ENCODE results near the gene CD36. TPM values are rescaled to one million over a fixed set of nuclear protein-coding genes. Genes with fewer than 3 reads are reported as not detected.

CD36 gene
- total RNA-seq, 1 donor from 2014 or later: 1.7 TPM

DNA sequence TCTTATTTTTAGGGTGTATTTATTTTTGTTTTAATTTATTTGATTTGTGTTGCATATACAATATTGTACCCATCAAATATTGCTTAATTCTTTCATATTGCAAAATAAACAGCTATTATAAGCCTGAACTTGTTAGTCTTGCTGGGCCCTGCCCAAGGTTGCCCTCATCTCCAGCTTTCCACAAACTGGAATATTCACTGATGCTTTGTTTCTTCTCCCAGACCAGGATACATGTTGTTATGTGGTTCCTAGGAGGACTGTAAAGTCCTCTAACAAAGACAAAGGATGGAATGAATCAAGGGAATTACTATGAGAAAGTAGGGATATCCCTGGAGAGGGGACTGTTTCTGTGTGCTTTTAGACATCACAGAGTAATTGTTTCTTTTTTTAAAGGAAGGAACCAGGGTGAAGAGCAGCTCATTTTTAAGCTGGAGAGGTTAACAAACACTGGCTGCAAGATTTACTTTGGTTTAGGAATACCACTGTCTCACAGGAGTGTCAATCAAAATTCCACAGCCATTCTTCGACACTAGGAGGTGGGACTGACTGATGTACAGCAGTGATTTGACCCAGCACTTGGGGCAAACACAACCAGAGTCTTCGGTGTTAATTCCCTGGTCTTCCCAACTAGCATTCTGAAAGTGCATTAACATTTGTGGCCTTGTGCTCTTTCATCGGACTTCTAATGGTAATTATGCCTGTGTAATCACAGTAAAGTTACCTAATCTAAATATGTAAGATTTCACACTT, 14.8 kb upstream of the CD36 start:
- H3K36me3 ChIP-seq (ENCODE audit: insufficient read depth, low read length): no peaks in the 10 kb centered on the region
- Mint-ChIP-seq H3K27me3 (ENCODE audit: low read depth, unreplicated experiment) (no peaks in the 10 kb centered on the region), H3K9me3 (ENCODE audit: unreplicated experiment) (no peaks in the 10 kb centered on the region), H3K4me3 (ENCODE audit: unreplicated experiment) (no peak overlapping the region), H3K4me1 (ENCODE audit: low read depth, unreplicated experiment) (peaks cover 19% of the 10 kb centered on the region), H3K36me3 (ENCODE audit: low read depth, unreplicated experiment) (no peaks in the 10 kb centered on the region), H3K27ac (ENCODE audit: unreplicated experiment) (peak overlapping the region; percentile 12)
- no peak overlapping the region for H3K4me3 ChIP-seq (ENCODE audit: insufficient read depth, low read depth, low read length)
- no peaks in the 10 kb centered on the region for H3K27me3 ChIP-seq (ENCODE audit: insufficient read depth, low read length)
- FAIRE-seq: no peak
- H3K27ac ChIP-seq (ENCODE audit: low read depth, low read length): no peak overlapping the region
- H3K79me2 ChIP-seq (ENCODE audit: insufficient read depth, low read length): no peaks in the 10 kb centered on the region
- no peaks in the 10 kb centered on the region for H3K9me3 ChIP-seq (ENCODE audit: insufficient read depth, low read depth, low read length)
- no peak overlapping the region for H2AFZ ChIP-seq (ENCODE audit: low read depth, low read length)
- H3K4me2 ChIP-seq (ENCODE audit: low read length): no peak overlapping the region
- no peaks in the 10 kb centered on the region for H3K4me1 ChIP-seq (ENCODE audit: insufficient read depth, low read length)
- H3K9ac ChIP-seq (ENCODE audit: low read length): no peak overlapping the region
- TF ChIP-seq, protein P1, sequence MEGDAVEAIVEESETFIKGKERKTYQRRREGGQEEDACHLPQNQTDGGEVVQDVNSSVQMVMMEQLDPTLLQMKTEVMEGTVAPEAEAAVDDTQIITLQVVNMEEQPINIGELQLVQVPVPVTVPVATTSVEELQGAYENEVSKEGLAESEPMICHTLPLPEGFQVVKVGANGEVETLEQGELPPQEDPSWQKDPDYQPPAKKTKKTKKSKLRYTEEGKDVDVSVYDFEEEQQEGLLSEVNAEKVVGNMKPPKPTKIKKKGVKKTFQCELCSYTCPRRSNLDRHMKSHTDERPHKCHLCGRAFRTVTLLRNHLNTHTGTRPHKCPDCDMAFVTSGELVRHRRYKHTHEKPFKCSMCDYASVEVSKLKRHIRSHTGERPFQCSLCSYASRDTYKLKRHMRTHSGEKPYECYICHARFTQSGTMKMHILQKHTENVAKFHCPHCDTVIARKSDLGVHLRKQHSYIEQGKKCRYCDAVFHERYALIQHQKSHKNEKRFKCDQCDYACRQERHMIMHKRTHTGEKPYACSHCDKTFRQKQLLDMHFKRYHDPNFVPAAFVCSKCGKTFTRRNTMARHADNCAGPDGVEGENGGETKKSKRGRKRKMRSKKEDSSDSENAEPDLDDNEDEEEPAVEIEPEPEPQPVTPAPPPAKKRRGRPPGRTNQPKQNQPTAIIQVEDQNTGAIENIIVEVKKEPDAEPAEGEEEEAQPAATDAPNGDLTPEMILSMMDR (IDR thresholded peaks at IDR 0.05; ENCODE audit: insufficient read depth, low read depth, low read length): no peak
- TF ChIP-seq EZH2 (IDR thresholded peaks at IDR 0.05; ENCODE audit: insufficient read depth, low read length): no peak
- H4K20me1 ChIP-seq (ENCODE audit: insufficient read depth, low read length): no peaks in the 10 kb centered on the region
- no peak for DNase-seq (ENCODE audit: low read depth)

- Histone ChIP-seq H2AFZ (ENCODE audit: low read depth, low read length) (no peak overlapping the region), H3K79me2 (ENCODE audit: insufficient read depth, low read length) (no peaks in the 10 kb centered on the region), H3K4me2 (ENCODE audit: low read length) (no peak overlapping the region), H3K36me3 (ENCODE audit: insufficient read depth, low read length) (no peaks in the 10 kb centered on the region), H3K27me3 (ENCODE audit: insufficient read depth, low read length) (no peaks in the 10 kb centered on the region), H3K4me1 (ENCODE audit: insufficient read depth, low read length) (no peaks in the 10 kb centered on the region), H3K9ac (ENCODE audit: low read length) (no peak overlapping the region), H3K9me3 (ENCODE audit: insufficient read depth, low read depth, low read length) (no peaks in the 10 kb centered on the region), H3K27ac (ENCODE audit: low read depth, low read length) (no peak overlapping the region), H3K4me3 (ENCODE audit: insufficient read depth, low read depth, low read length) (no peak overlapping the region), H4K20me1 (ENCODE audit: insufficient read depth, low read length) (no peaks in the 10 kb centered on the region)
- H3K27ac Mint-ChIP-seq (ENCODE audit: unreplicated experiment): no peak overlapping the region
- H3K4me1 Mint-ChIP-seq (ENCODE audit: low read depth, unreplicated experiment): peaks cover 19% of the 10 kb centered on the region
- no peak for DNase-seq (ENCODE audit: low read depth)
- TF ChIP-seq, protein P1 (IDR thresholded peaks at IDR 0.05; ENCODE audit: insufficient read depth, low read depth, low read length): no peak
- TF ChIP-seq EZH2 (IDR thresholded peaks at IDR 0.05; ENCODE audit: insufficient read depth, low read length): no peak
- no peak overlapping the region for H3K4me3 Mint-ChIP-seq (ENCODE audit: unreplicated experiment)
- no peak for FAIRE-seq
- no peaks in the 10 kb centered on the region for H3K36me3 Mint-ChIP-seq (ENCODE audit: low read depth, unreplicated experiment)
- peaks cover 2% of the 10 kb centered on the region for H3K9me3 Mint-ChIP-seq (ENCODE audit: unreplicated experiment)
- H3K27me3 Mint-ChIP-seq (ENCODE audit: low read depth, unreplicated experiment): no peaks in the 10 kb centered on the region
These were observed 13.7 kb upstream of the CD36 start for GRCh38 chr7:80624763-80625162.

DNA sequence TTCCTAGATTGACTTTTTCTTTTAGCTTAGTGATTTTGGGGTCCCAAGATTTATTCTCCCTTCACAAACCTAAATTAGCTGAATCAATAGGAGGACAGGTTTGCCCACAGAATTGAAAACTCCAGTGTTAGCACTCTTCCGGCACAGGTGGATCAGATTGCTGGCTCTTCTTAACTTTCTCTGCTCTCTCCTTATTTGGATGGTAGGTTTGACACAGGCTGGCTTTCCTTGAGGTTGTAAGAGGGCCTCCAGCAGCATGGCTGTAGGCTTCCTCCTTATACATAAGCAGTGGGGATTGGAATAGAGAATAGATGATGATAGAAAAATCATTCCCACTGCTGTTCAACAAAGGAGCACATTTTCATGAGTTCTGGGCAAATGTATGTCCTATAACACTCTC, 9.4 kb upstream of the CD36 start:
- H3K36me3 Mint-ChIP-seq (ENCODE audit: low read depth, unreplicated experiment): no peaks in the 10 kb centered on the region

More for the DNA sequence above, 9.4 kb upstream of the CD36 start:
- Mint-ChIP-seq H3K4me1 (ENCODE audit: low read depth, unreplicated experiment) (peaks cover 3% of the 10 kb centered on the region), H3K27ac (ENCODE audit: unreplicated experiment) (no peak overlapping the region), H3K27me3 (ENCODE audit: low read depth, unreplicated experiment) (no peaks in the 10 kb centered on the region), H3K4me3 (ENCODE audit: unreplicated experiment) (no peak overlapping the region), H3K9me3 (ENCODE audit: unreplicated experiment) (peaks cover 2% of the 10 kb centered on the region)
- Histone ChIP-seq H3K79me2 (ENCODE audit: insufficient read depth, low read length) (no peaks in the 10 kb centered on the region), H4K20me1 (ENCODE audit: insufficient read depth, low read length) (no peaks in the 10 kb centered on the region), H3K36me3 (ENCODE audit: insufficient read depth, low read length) (no peaks in the 10 kb centered on the region), H3K4me3 (ENCODE audit: insufficient read depth, low read depth, low read length) (no peak overlapping the region), H2AFZ (ENCODE audit: low read depth, low read length) (no peak overlapping the region), H3K9ac (ENCODE audit: low read length) (no peak overlapping the region), H3K4me2 (ENCODE audit: low read length) (no peak overlapping the region), H3K27ac (ENCODE audit: low read depth, low read length) (no peak overlapping the region), H3K4me1 (ENCODE audit: insufficient read depth, low read length) (no peaks in the 10 kb centered on the region), H3K9me3 (ENCODE audit: insufficient read depth, low read depth, low read length) (no peaks in the 10 kb centered on the region), H3K27me3 (ENCODE audit: insufficient read depth, low read length) (no peaks in the 10 kb centered on the region)
- TF ChIP-seq EZH2 (IDR thresholded peaks at IDR 0.05; ENCODE audit: insufficient read depth, low read length): no peak
- TF ChIP-seq, protein P1 (IDR thresholded peaks at IDR 0.05; ENCODE audit: insufficient read depth, low read depth, low read length): no peak
- DNase-seq (ENCODE audit: low read depth) (no peak), FAIRE-seq (no peak)

All from astrocyte (in vitro differentiated cells and primary cell).